GM23338 (cell line): ENCODE results near the gene SELENOM. TPM values are rescaled to one million over a fixed set of nuclear protein-coding genes. Genes with fewer than 3 reads are reported as not detected.

Experiments
- ETS1 ChIP-seq: IDR thresholded peaks from 2 replicates; pipeline ENCODE4 v1.6.1; 2016; ENCODE audit warnings: antibody characterized with exemption
- REST ChIP-seq: IDR thresholded peaks from one replicate; pipeline ENCODE4 v1.6.1; 2018; ENCODE audit warnings: antibody characterized with exemption; ENCODE audit not compliant: unreplicated experiment
- ZNF331 ChIP-seq: fragments of 250-450 bp; sonication (Bioruptor Pico); IDR thresholded peaks from 2 replicates; pipeline ENCODE4 v1.5.0; 2020; ENCODE audit warnings: low read depth, mild to moderate bottlenecking, moderate library complexity
- ZNF462 ChIP-seq: fragments of 250-450 bp; sonication (Bioruptor Pico); IDR thresholded peaks from 2 replicates; pipeline ENCODE4 v1.5.0; 2020; ENCODE audit warnings: mild to moderate bottlenecking, moderate library complexity
- polyA plus RNA-seq: library from polyadenylated mRNA; unstranded; fragments of >200 nt; fragmentation: Nextera tagmentation; extraction: Ambion mirVana; gene quantifications from 2 replicates; pipeline ENCODE4 v1.2.1, GENCODE V29; 2016
- total RNA-seq: library from RNA; depleted of rRNA; stranded (reverse); fragments of >200 nt; shearing (Covaris generic); gene quantifications from 2 replicates; pipeline ENCODE4 v1.2.3, GENCODE V29; 2014

Gene SELENOM
- total and polyA plus RNA-seq, 2 experiments from 2014 or later = 44.9 to 50.8 TPM

- TF ChIP-seq REST (no peak), ETS1 (no peak), ZNF462 (CRISPR knock-in tag) (no peak), ZNF331 (CRISPR knock-in tag) (no peak)
Observed at GRCh38 chr22:31119026-31119717, 11.8 kb upstream of the SELENOM start (continued).
